SJCRH30 (cell line): ENCODE data around the gene MET. TPM values are rescaled to one million over a fixed set of nuclear protein-coding genes. Genes with fewer than 3 reads are reported as not detected.

ENCODE experiments used
- DNase-seq, 2 experiments: peaks; one replicate each; pipeline ENCODE4 v3.0.0-alpha.2; 2015 to 2020
- H3K27ac ChIP-seq: fragments of 250-450 bp; sonication (Bioruptor Pico); 2 replicates; pipeline ENCODE4 v1.5.1; 2020; ENCODE audit warnings: mild to moderate bottlenecking, moderate library complexity
- H3K27me3 ChIP-seq: fragments of 250-450 bp; sonication (Bioruptor Pico); 2 replicates; pipeline ENCODE4 v1.5.1; 2020; ENCODE audit warnings: mild to moderate bottlenecking, moderate library complexity
- H3K36me3 ChIP-seq: fragments of 250-450 bp; sonication (Bioruptor Pico); 2 replicates; pipeline ENCODE4 v1.5.1; 2020; ENCODE audit warnings: mild to moderate bottlenecking, moderate library complexity
- H3K4me1 ChIP-seq: fragments of 250-450 bp; sonication (Bioruptor Pico); 2 replicates; pipeline ENCODE4 v1.5.1; 2020; ENCODE audit warnings: mild to moderate bottlenecking, moderate library complexity
- H3K4me3 ChIP-seq: fragments of 250-450 bp; sonication (Bioruptor Pico); 2 replicates; pipeline ENCODE4 v1.5.1; 2020; ENCODE audit warnings: mild to moderate bottlenecking, moderate library complexity
- H3K9me3 ChIP-seq: fragments of 250-450 bp; sonication (Bioruptor Pico); replicated peaks from 2 replicates; pipeline ENCODE4 v1.5.1; 2020; ENCODE audit warnings: mild to moderate bottlenecking, moderate library complexity
- total RNA-seq: library from RNA; depleted of rRNA; stranded (reverse); fragments of >200 nt; shearing (Covaris generic); gene quantifications from 2 replicates; pipeline ENCODE4 v1.2.3, GENCODE V29; 2014; rRNA removed

The MET gene
- total RNA-seq, 1 experiment from 2014 or later: 129 TPM

DNA sequence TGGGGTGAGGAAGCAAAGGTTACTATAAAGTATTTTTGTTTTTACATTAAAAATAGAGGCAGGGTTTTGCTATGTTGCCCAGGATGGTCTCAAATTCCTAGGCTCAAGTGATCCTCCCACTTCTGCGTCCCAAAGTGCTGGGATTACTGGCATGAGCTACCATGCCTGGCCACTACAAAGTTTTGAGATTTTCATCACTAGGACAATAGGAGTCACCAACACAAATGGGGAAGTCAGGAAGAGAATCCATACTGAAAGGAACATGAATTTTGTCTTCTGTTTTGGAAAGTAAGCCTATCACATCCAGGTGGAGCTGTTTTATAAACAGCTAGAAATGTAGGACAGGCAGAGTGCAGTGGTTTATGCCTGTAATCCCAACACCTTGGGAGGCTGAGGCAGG is 170.4 kb downstream of the MET start:
- H3K27ac ChIP-seq: no peak overlapping the region
- H3K4me1 ChIP-seq: no peaks in the 10 kb centered on the region
- H3K36me3 ChIP-seq: no peaks in the 10 kb centered on the region
- H3K4me3 ChIP-seq: no peak overlapping the region
- DNase-seq: no peak
- no peaks in the 10 kb centered on the region for H3K27me3 ChIP-seq
- no peaks in the 10 kb centered on the region for H3K9me3 ChIP-seq

DNA sequence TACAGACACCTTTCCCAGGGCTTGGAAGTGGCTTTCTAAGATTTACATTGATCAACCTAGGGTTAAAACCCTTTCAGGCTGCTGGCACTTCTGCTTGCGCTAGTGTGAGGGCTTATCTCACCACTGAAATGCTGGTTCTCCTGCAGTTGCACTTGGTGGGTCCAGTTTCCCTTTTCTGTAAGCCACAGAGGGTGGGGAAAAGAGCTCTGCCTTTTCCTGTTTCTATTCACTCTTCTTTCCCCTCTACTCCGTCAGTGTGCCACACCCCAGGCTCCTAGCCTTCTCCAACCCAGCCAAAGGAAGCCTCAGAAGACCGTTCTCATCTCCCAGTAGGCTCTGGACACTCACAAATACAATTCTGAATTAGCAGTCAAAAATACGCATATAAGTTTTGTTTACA is 171.4 kb downstream of the MET start:
- Histone ChIP-seq H3K27ac (no peak overlapping the region), H3K9me3 (no peaks in the 10 kb centered on the region), H3K4me1 (no peaks in the 10 kb centered on the region), H3K27me3 (no peaks in the 10 kb centered on the region), H3K4me3 (no peak overlapping the region), H3K36me3 (no peaks in the 10 kb centered on the region)
- DNase-seq: no peak

Other genes with a start within 250 kb of the MET start
- 21.6 and 25.2 TPM in 2 replicates for gene CAV2, start 172.5 kb upstream of the MET start, total RNA-seq
- 22.2 and 23.7 TPM in 2 replicates for gene CAV1, start 147.2 kb upstream of the MET start, total RNA-seq
- gene CAPZA2, start 190.4 kb downstream of the MET start, total RNA-seq: 167 and 188 TPM in 2 replicates